ENCODE results near the gene PRKCA.

DNA sequence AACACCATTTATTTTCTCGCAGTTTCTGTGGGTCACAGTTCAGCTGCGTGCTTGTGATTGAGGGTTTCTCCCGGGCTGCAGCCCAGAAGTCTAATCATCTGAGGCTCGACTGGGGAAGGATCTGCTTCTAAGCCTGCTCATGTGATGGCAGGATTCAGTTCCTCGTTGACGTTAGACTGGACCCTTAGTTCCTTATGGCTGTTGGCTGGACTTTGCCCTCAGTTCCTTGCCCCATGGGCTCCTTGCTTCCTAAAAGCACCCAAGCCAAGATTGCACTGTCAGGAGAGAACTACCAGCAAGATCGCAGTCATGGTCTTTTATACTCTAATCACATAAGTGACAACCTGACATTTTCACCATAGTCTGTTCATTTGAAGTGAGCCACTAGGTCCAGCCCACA is 250.0 kb downstream of the PRKCA start:
- TF ChIP-seq EZH2 (IDR thresholded peaks at IDR 0.05; ENCODE audit: low read length, unreplicated experiment) (no peak), CTCF (conservative IDR thresholded peaks at IDR 0.05; ENCODE audit: low read depth, low read length) (no peak), EZH2phosphoT487 (IDR thresholded peaks at IDR 0.05; ENCODE audit: borderline replicate concordance, low read length) (no peak)
